ENCODE data around the gene STARD9. TPM values are rescaled to one million over a fixed set of nuclear protein-coding genes. Genes with fewer than 3 reads are reported as not detected.

The STARD9 gene
- total and polyA plus RNA-seq, 2 of the 13 experiments (the other 11 are each of a cell fraction or from before 2014, with no cell fraction given), result 5.3 to 7.5 TPM

DNA sequence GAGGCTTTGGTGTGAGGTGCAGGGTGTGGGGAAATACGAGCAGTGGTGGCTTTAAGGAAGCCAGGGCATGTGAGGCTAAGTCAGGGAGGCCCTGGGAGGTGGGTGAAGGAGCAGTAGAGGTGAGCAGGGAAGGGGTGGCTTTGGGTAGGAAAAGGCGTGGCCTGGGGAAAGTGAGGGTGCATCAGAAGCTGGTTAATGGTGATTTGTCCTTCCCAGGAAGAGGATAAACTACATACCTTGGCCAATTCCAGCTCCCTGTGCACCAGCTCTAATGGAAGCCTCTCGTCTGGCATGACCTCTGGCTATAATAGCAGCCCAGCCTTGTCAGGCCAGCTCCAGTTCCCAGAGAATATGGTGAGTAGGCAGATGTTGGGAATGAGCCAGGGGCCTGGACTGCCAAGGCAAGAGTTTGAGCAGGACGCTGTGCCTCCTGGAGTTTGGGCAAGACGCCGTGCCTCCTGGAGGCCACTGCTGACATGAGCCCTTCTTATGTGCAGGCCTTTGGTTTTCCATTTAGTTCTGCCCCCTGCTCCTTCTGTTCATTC, 120.2 kb downstream of the STARD9 start:
- H3K27ac ChIP-seq (ENCODE audit: extremely low read length, insufficient read depth, low read length), result no peak overlapping the region
- FAIRE-seq, result no peak
- H3K27me3 ChIP-seq (ENCODE audit: control insufficient read depth in 1 of 2, insufficient read depth in 2 of 2, low read length in 2 of 2), result no peaks in the 10 kb centered on the region; a peak in 1 of 5 replicates
- no peak overlapping the region for H3K4me3 ChIP-seq (replicated peaks in 1 of 3; ENCODE audit: insufficient read depth in 1 of 3, low read depth in 2 of 3, low read length in 3 of 3)
- DNase-seq (ENCODE audit: low spot score), result no peak
- H3K9ac ChIP-seq (ENCODE audit: insufficient read depth, low read depth, low read length), result no peak overlapping the region
- ChIA-PET POLR2A (no interaction called here), CTCF (ENCODE audit: low intra/inter-chr PET ratio, low total read pairs) (no interaction called here)
- no peaks in the 10 kb centered on the region for H3K79me2 ChIP-seq (ENCODE audit: insufficient read depth, low read length)
- no peak overlapping the region for H3K4me2 ChIP-seq (ENCODE audit: low read depth, low read length)
- intact Hi-C loops (cut with micrococcal nuclease; ENCODE audit: unreplicated experiment) (no loop called here), in situ Hi-C loops (cut with HindIII; ENCODE audit: extremely low pct_ligation_motif_present, low pct_unique_long_range_greater_than_20kb) (no loop called here)
- H2AFZ ChIP-seq (ENCODE audit: low read length), result no peak overlapping the region
- no peaks in the 10 kb centered on the region for H4K20me1 ChIP-seq (ENCODE audit: insufficient read depth, low read length)
- peaks cover 2 to 5% of the 10 kb centered on the region in 2 experiments; a peak in 2 of 5 replicates for H3K36me3 ChIP-seq (replicated peaks in 1 of 2; ENCODE audit: control insufficient read depth in 1 of 2, insufficient read depth in 2 of 2, low read length in 2 of 2)
- no peak for ATAC-seq
- WGBS (ENCODE audit: low lambda C conversion rate), result 93% methylated on average over 6 of the region's 6 CpGs
- H3K4me1 ChIP-seq (ENCODE audit: insufficient read depth, low read length), result no peaks in the 10 kb centered on the region
- no TSS peak for BruUV-seq (replicated peaks)
- H3K9me3 ChIP-seq (ENCODE audit: low read length), result no peaks in the 10 kb centered on the region
- TF ChIP-seq, protein P1, sequence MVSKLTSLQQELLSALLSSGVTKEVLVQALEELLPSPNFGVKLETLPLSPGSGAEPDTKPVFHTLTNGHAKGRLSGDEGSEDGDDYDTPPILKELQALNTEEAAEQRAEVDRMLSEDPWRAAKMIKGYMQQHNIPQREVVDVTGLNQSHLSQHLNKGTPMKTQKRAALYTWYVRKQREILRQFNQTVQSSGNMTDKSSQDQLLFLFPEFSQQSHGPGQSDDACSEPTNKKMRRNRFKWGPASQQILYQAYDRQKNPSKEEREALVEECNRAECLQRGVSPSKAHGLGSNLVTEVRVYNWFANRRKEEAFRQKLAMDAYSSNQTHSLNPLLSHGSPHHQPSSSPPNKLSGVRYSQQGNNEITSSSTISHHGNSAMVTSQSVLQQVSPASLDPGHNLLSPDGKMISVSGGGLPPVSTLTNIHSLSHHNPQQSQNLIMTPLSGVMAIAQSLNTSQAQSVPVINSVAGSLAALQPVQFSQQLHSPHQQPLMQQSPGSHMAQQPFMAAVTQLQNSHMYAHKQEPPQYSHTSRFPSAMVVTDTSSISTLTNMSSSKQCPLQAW (CRISPR knock-in tag; IDR thresholded peaks at IDR 0.05), result no peak
- TF ChIP-seq ATF7 (IDR thresholded peaks at IDR 0.05) (no peak), ATF7 (CRISPR knock-in tag; IDR thresholded peaks at IDR 0.05) (no peak), ONECUT2 (CRISPR knock-in tag; IDR thresholded peaks at IDR 0.05) (no peak), HMGA1 (CRISPR knock-in tag; conservative IDR thresholded peaks at IDR 0.05) (no peak), ZNF562 (CRISPR knock-in tag; IDR thresholded peaks at IDR 0.05; ENCODE audit: borderline replicate concordance) (no peak), MAFK (conservative IDR thresholded peaks at IDR 0.05 in 1 of 2, IDR thresholded peaks at IDR 0.05 in 1 of 2; ENCODE audit: low read length in 2 of 2) (no peak), ZNF567 (CRISPR knock-in tag; IDR thresholded peaks at IDR 0.05; ENCODE audit: borderline replicate concordance) (no peak), TGIF2 (CRISPR knock-in tag; IDR thresholded peaks at IDR 0.05) (no peak), EHMT2 (IDR thresholded peaks at IDR 0.05; ENCODE audit: borderline replicate concordance, low read depth, low read length) (no peak), MXD4 (CRISPR knock-in tag; IDR thresholded peaks at IDR 0.05) (no peak)
- TF ChIP-seq, protein P2, sequence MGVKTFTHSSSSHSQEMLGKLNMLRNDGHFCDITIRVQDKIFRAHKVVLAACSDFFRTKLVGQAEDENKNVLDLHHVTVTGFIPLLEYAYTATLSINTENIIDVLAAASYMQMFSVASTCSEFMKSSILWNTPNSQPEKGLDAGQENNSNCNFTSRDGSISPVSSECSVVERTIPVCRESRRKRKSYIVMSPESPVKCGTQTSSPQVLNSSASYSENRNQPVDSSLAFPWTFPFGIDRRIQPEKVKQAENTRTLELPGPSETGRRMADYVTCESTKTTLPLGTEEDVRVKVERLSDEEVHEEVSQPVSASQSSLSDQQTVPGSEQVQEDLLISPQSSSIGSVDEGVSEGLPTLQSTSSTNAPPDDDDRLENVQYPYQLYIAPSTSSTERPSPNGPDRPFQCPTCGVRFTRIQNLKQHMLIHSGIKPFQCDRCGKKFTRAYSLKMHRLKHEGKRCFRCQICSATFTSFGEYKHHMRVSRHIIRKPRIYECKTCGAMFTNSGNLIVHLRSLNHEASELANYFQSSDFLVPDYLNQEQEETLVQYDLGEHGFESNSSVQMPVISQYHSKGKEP (CRISPR knock-in tag; IDR thresholded peaks at IDR 0.05), result no peak
- TF ChIP-seq, protein P3, sequence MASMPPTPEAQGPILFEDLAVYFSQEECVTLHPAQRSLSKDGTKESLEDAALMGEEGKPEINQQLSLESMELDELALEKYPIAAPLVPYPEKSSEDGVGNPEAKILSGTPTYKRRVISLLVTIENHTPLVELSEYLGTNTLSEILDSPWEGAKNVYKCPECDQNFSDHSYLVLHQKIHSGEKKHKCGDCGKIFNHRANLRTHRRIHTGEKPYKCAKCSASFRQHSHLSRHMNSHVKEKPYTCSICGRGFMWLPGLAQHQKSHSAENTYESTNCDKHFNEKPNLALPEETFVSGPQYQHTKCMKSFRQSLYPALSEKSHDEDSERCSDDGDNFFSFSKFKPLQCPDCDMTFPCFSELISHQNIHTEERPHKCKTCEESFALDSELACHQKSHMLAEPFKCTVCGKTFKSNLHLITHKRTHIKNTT (CRISPR knock-in tag; IDR thresholded peaks at IDR 0.05), result no peak
- TF ChIP-seq, protein P4, sequence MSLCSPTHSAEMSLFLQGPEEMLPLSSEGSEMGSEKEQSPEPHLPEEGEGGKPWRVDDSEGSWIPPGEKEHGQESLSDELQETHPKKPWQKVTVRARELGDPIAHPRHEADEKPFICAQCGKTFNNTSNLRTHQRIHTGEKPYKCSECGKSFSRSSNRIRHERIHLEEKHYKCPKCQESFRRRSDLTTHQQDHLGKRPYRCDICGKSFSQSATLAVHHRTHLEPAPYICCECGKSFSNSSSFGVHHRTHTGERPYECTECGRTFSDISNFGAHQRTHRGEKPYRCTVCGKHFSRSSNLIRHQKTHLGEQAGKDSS (CRISPR knock-in tag; IDR thresholded peaks at IDR 0.05; ENCODE audit: borderline replicate concordance, low read depth), result no peak
- TF ChIP-seq, protein P5, sequence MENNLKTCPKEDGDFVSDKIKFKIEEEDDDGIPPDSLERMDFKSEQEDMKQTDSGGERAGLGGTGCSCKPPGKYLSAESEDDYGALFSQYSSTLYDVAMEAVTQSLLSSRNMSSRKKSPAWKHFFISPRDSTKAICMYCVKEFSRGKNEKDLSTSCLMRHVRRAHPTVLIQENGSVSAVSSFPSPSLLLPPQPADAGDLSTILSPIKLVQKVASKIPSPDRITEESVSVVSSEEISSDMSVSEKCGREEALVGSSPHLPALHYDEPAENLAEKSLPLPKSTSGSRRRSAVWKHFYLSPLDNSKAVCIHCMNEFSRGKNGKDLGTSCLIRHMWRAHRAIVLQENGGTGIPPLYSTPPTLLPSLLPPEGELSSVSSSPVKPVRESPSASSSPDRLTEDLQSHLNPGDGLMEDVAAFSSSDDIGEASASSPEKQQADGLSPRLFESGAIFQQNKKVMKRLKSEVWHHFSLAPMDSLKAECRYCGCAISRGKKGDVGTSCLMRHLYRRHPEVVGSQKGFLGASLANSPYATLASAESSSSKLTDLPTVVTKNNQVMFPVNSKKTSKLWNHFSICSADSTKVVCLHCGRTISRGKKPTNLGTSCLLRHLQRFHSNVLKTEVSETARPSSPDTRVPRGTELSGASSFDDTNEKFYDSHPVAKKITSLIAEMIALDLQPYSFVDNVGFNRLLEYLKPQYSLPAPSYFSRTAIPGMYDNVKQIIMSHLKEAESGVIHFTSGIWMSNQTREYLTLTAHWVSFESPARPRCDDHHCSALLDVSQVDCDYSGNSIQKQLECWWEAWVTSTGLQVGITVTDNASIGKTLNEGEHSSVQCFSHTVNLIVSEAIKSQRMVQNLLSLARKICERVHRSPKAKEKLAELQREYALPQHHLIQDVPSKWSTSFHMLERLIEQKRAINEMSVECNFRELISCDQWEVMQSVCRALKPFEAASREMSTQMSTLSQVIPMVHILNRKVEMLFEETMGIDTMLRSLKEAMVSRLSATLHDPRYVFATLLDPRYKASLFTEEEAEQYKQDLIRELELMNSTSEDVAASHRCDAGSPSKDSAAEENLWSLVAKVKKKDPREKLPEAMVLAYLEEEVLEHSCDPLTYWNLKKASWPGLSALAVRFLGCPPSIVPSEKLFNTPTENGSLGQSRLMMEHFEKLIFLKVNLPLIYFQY (CRISPR knock-in tag; IDR thresholded peaks at IDR 0.05; ENCODE audit: borderline replicate concordance), result no peak
